Measurements from ENCODE around the gene SOX10.

The SOX10 gene

GRCh38 chr22:37923927-37924326, 60.4 kb downstream of the SOX10 start:
- DNase-seq (ENCODE audit: low spot score), result no peak
- TF ChIP-seq, protein P1, sequence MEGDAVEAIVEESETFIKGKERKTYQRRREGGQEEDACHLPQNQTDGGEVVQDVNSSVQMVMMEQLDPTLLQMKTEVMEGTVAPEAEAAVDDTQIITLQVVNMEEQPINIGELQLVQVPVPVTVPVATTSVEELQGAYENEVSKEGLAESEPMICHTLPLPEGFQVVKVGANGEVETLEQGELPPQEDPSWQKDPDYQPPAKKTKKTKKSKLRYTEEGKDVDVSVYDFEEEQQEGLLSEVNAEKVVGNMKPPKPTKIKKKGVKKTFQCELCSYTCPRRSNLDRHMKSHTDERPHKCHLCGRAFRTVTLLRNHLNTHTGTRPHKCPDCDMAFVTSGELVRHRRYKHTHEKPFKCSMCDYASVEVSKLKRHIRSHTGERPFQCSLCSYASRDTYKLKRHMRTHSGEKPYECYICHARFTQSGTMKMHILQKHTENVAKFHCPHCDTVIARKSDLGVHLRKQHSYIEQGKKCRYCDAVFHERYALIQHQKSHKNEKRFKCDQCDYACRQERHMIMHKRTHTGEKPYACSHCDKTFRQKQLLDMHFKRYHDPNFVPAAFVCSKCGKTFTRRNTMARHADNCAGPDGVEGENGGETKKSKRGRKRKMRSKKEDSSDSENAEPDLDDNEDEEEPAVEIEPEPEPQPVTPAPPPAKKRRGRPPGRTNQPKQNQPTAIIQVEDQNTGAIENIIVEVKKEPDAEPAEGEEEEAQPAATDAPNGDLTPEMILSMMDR (IDR thresholded peaks at IDR 0.05; ENCODE audit: extremely low read depth, missing control alignments), result no peak

Data from GM20000 (cell line).